ENCODE results near the gene ATG7. TPM values are rescaled to one million over a fixed set of nuclear protein-coding genes. Genes with fewer than 3 reads are reported as not detected.

ATG7 gene
- total and polyA plus RNA-seq, 11 donors = 4.4 to 45.1 (median 14.4) TPM

- Histone ChIP-seq H3K4me1 (peaks cover 0 to 21% (median 18%) of the 10 kb centered on the region in 12 donors), H3K27me3 (no peaks in the 10 kb centered on the region), H3K36me3 (no peaks in the 10 kb centered on the region), H3K9me3 (peaks cover 0 to 4% (median 0%) of the 10 kb centered on the region in 12 donors), H3K27ac (no peak overlapping the region), H3K4me3 (no peak overlapping the region)
- no peak for ATAC-seq
- WGBS, 4 donors = 84 to 88% (median 85%) methylated on average over 7 of the region's 7 CpGs
- TF ChIP-seq CTCF (IDR thresholded peaks at IDR 0.05) (no peak), POLR2A (IDR thresholded peaks at IDR 0.05) (no peak)
- intact Hi-C loops (cut with DNase I) = loop anchor here in 1 of 10 donors (10.0 kb wide), 1 partner anchor 68 kb away; no protein-coding TSS in a partner anchor
- DNase-seq = peak in 1 of 5 donors; percentile 21
These were observed 270.4 kb downstream of the ATG7 start for GRCh38 chr3:11542551-11542950.

DNA sequence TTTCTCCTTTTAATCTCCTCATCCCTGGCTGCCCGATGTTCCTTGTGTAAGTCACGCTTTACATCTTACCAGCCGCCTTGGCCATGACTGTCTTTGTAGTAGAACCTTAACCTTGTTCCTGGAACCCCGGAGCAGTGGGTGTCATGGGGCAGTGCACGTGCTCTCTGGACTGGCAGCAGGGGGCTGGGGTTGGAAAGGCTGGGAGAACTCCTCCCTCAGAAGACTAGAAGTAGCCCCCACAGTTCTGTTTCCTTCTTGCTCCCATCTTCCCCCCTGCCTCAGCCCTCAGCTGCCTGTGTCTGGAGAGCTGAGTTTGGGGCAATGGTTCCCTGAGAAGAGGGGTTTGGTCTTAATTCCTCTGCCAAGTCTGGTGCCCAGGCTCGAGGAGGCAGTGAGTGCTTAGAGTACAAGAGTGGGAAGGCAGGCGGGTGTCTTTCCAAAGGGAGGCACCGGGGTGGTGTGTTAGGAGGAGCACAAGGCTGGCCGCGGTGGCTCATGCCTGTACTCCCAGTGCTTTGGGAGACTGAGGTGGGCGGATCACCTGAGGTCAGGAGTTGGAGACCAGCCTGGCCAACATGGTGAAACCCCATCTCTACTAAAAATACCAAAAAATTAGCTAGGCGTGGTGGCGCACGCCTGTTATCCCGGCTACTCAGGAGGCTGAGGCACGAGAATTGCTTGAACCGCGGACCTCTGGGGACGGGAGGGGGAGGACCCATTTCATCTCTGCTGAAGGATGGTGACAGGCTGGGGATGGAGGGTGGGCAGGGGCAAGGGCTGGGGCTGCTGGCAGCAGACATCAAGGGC lies 271.1 kb downstream of the ATG7 start:
- peak overlapping the region in 1 of 12 donors; percentile 60 for H3K27ac ChIP-seq
- H3K36me3 ChIP-seq = no peaks in the 10 kb centered on the region
- H3K4me3 ChIP-seq = no peak overlapping the region
- DNase-seq = peak in 2 of 5 donors; percentile 19 to 50
- peaks cover 0 to 4% (median 0%) of the 10 kb centered on the region in 12 donors for H3K9me3 ChIP-seq
- peak in 1 of 4 donors; percentile 8 for ATAC-seq
- intact Hi-C loops (cut with DNase I) = loop anchor here in 1 of 10 donors (10.0 kb wide), 1 partner anchor 69 kb away; no protein-coding TSS in a partner anchor
- 95 to 98% (median 97%) methylated on average over 19 of the region's 19 CpGs for WGBS, 4 donors
- peaks cover 0 to 26% (median 19%) of the 10 kb centered on the region in 12 donors for H3K4me1 ChIP-seq
- no peaks in the 10 kb centered on the region for H3K27me3 ChIP-seq
- no peak for TF ChIP-seq POLR2A (IDR thresholded peaks at IDR 0.05)
- no peak for TF ChIP-seq CTCF (IDR thresholded peaks at IDR 0.05)

GRCh38 chr3:11543948-11544387 lies 271.8 kb downstream of the ATG7 start:
- WGBS, 4 donors = 83 to 96% (median 87%) methylated on average over 4 to 6 of the region's 6 CpGs
- peaks cover 0 to 4% (median 0%) of the 10 kb centered on the region in 12 donors for H3K9me3 ChIP-seq
- no peak for ATAC-seq
- peaks cover 0 to 32% (median 26%) of the 10 kb centered on the region in 12 donors for H3K4me1 ChIP-seq
- peak in 2 of 5 donors; percentile 22 to 59 for DNase-seq
- peak overlapping the region in 7 of 12 donors; percentile 30 to 73 (median 47) for H3K27ac ChIP-seq
- no peak overlapping the region for H3K4me3 ChIP-seq
- intact Hi-C loops (cut with DNase I) = loop anchor here in 1 of 10 donors (10.0 kb wide), 1 partner anchor 69 kb away; no protein-coding TSS in a partner anchor
- TF ChIP-seq POLR2A (IDR thresholded peaks at IDR 0.05) = no peak
- no peak for TF ChIP-seq CTCF (IDR thresholded peaks at IDR 0.05)
- no peaks in the 10 kb centered on the region for H3K36me3 ChIP-seq
- no peaks in the 10 kb centered on the region for H3K27me3 ChIP-seq

All from heart left ventricle (tissue), 16 donors.